ENCODE measurements around the gene NUTM2B.
A peak's percentile ranks its signal among the peaks of the same experiment; 100 is the strongest.
"Not testable (repeated sequence)": the region's sequence is repeated elsewhere in the genome, so short reads cannot be mapped to it uniquely, and the experiment has no call there.

Gene NUTM2B, protein sequence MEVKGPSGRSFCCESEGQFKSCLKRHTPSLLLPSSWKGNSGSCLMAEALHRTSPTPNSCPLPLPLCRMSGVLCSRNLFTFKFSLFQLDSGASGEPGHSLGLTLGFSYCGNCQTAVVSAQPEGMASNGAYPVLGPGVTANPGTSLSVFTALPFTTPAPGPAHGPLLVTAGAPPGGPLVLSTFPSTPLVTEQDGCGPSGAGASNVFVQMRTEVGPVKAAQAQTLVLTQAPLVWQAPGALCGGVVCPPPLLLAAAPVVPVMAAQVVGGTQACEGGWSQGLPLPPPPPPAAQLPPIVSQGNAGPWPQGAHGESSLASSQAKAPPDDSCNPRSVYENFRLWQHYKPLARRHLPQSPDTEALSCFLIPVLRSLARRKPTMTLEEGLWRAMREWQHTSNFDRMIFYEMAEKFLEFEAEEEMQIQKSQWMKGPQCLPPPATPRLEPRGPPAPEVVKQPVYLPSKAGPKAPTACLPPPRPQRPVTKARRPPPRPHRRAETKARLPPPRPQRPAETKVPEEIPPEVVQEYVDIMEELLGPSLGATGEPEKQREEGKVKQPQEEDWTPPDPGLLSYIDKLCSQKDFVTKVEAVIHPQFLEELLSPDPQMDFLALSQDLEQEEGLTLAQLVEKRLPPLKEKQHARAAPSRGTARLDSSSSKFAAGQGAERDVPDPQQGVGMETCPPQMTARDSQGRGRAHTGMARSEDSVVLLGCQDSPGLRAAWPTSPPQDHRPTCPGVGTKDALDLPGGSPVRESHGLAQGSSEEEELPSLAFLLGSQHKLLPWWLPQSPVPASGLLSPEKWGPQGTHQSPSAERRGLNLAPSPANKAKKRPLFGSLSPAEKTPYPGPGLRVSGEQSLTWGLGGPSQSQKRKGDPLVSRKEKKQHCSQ

DNA sequence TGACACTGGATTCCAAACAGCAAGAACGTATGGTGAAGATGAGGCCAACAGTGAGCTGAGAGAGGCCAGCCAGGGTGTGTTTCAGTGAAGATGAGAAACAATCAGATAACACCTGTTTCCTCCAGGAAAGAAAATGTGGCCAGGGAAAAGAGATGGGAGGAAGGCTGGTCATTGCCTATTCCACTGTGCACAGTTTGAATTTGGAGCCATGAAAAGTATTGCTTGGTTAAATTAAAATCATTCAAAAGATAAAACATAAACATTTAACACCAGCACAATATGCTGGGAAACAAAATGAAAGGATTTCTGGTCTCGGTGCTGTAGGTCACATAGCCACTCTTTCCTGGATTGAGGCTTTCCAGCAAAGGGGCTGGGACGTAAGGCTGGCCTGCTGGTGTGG is at the start of gene NUTM2B:
NUTM2B (plus strand) TSS at position 301 of the 400 bp plus-strand sequence. CDS start 383 bp downstream, outside the sequence.
- DNase-seq (ENCODE audit: low read depth); H3K4me3 ChIP-seq (ENCODE audit: low read depth, low read length): not testable (repeated sequence)

DNA sequence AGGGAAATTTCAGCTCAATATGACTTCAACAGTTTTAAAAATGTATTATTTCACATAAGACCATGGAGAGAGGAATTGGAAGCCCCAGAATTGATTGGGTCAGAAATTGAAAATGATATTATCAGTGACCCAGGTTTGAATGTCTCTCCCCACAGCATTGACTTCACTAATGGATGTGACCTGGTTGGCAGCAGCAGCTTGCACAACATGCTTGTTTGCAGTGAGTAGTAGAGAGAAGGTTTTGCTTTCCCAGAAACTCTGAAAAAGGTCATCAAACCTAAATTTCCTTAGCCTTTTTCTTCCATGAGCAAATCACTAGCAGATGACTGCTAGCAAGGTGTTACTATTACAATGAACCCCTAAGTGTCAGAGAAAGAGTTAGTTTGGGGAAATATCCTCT is 39.7 kb upstream of the NUTM2B start:
- not testable (repeated sequence) for H3K4me3 ChIP-seq (ENCODE audit: low read depth, low read length); DNase-seq (ENCODE audit: low read depth)

DNA sequence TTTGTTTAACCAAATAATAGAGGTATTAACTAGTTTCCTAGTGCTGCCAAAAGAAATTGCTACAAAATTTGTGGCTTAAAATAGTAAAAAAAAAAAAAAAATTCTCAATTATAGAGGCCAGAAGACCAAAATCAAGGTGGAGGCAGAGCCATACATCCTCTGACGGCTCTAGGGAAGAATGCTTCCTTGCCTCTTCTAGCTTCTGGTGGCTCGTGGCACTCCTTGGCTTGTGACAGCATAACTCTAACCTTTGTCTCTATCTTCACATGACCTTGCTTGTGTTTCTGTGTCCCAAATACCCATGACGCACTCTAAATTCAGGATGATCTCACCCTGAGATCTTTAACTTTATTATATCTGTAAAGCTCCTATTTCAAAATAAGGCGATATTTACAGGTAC is 38.3 kb upstream of the NUTM2B start:
- not testable (repeated sequence) for H3K4me3 ChIP-seq (ENCODE audit: low read depth, low read length); DNase-seq (ENCODE audit: low read depth)

DNA sequence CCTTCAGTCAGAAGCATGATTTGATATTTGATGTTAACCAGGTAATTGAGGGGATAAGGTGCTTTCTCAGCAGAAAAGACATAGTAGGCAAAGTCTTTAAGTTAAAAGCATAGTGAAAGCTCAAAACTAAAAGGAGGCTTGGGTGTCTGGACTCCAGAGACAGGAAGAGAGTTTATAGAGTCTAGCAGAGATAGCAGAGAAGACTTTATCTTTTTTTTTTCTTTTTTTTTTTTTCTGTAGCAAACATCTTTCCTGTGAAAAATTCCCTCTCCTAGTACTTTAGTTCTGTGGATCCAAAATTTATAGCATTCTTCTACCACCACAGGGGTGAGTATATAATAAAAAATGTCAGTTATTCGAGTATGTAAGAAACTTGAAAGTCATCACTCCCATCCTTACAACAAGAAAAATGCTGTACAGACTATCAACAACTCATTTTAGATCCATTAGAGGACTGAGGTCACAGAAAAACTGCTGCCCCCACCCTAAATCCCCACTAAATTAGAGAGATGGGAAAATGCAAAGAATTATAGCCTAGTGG is 33.7 kb upstream of the NUTM2B start:
- not testable (repeated sequence) for H3K4me3 ChIP-seq (ENCODE audit: low read depth, low read length); DNase-seq (ENCODE audit: low read depth)

DNA sequence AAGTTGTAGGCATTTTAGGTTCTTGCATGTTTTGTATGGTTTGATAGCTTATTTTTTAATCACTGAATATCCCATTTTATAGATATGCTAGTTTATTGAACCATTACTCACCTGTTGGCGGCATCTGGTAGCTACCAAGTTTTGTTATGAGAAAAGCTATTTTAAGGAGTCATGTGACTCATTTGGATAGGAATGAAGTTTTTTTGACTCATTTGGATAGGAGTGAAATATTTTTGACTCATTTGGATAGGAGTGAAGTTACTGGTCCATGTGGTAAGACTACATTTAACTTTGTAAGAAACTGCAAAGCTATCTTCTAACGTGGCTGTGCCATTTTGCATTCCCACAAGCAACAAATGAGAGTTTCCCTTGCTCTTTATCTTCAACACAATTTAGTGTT is 28.1 kb upstream of the NUTM2B start:
- not testable (repeated sequence) for H3K4me3 ChIP-seq (ENCODE audit: low read depth, low read length)
- peak; percentile 15 for DNase-seq (ENCODE audit: low read depth)

DNA sequence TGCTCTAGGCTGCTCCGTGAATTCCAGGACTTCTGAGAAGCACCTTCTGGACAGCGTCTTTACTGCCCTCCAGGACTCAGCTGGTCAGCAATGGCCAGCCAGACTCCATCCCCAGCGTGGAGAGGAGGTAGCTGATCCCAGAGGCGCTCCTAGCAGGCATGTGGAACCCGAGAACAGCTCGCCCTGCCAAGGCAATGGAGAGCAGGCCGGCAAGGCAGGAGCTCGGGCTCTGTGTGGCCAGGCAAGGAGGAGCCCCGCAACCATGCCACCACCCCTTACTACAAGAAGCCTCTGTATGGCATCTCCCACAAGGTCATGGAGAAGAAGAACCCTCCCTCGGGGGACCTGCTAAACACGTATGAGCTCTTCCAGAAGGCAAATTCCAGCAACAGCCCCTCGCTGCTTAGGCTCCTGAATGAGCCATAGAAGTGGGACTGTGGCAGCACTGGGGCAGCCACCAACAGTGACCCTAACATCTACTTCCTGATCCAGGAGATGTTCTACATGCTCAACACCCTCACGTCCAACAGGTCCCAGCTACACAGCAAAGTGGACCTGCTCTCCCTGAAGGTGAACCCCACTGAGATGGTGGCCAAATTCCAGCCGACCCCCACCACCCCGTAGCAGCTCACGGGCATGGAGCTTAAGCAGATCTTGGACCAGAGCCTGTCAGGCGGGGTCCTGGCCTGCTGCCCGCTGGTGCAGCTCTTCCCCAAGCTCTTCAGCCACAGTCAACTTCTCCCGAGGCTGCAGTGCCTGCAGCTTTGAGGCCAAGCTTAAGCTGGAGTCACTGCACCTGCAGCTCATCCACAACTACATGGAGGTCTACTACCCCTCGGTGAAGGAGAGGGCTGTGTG is 19.8 kb upstream of the NUTM2B start:
- not testable (repeated sequence) for DNase-seq (ENCODE audit: low read depth); H3K4me3 ChIP-seq (ENCODE audit: low read depth, low read length)

DNA sequence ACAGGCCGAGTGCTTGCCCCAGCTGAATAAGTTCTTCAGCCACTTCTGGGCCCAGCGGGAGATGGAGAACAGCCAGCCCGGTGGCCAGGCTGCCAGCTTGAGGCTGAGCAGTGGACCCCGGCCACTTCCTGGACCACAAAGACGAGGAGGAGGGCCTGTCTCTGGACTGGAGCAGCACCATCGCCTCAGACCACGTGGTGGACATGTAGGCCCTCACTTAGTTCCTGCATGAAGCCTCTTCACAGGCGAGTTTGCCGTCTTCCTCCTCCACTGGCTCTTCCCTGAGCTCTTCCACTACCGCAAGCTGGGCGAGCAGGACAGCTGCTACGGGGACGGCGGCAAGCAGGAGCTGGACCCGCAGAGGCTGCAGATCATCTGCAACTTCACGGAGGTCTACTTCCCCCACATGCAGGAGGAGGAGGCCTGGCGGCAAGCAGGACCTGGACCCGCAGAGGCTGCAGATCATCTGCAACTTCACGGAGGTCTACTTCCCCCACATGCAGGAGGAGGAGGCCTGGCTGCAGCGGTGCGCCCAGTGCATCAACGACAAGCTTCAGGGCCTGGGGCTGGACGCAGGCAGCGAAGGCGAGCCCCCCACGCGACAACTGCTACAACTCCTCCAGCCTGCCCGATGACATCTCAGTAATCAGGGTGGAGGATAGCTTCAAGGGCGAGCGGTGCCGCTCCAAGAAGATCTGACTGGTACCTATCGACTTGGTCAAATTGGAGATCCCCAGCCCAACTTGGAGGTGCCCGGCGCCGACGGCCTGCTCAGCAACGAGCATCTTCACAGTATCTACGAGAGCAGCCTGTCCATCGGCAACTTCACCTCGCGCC is 18.9 kb upstream of the NUTM2B start:
- H3K4me3 ChIP-seq (ENCODE audit: low read depth, low read length); DNase-seq (ENCODE audit: low read depth): not testable (repeated sequence)

DNA sequence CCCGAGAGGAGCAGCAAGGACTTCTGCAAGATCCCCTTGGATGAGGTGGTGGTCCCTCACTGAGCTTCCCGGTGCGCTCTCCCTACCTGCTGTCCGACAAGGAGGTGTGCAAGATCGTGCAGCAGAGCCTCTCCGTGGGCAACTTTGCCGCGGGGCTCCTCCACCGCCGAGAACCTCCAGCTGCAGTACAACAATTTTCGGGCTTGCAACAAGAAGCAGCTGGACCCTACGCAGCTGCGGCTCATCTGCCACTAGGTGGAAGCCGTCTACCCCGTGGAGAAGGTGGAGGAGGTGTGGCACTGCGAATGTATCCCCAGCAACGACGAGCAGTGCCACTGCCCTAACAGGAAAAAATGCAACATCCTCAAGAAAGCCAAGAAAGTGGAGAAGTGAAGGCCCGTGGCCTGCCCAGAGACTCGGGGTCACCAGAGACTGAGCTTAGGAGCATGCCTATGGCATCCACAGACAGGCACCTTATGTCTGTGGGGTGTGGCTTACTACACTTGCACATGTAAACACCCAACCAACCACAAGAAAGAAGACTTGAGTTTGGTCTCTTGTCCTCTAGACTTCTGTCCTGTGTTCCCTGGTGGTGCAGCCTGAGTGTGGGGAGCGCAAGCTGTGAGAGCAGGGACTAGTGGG is 17.9 kb upstream of the NUTM2B start:
- DNase-seq (ENCODE audit: low read depth) = peak; percentile 25
- not testable (repeated sequence) for H3K4me3 ChIP-seq (ENCODE audit: low read depth, low read length)

DNA sequence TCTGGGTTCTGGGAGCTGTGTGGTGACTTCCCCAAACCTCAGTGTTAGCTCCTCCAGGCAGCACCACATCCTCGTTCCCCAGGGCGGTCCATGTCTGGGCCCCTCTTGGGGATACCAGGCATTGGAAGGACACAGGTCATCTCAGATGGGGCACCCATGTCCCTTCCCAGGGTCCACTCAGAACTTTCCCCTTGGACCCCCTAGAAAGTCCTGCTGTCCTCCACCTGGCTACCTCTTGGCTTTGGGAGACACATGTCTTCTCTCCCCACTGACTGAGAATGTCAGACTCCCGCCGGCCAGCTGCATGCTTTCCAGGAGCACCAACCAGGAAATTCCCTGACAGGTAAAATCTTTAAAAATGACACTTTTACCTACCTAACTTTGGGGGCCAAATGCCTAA is 16.4 kb upstream of the NUTM2B start:
- not testable (repeated sequence) for DNase-seq (ENCODE audit: low read depth); H3K4me3 ChIP-seq (ENCODE audit: low read depth, low read length)

DNA sequence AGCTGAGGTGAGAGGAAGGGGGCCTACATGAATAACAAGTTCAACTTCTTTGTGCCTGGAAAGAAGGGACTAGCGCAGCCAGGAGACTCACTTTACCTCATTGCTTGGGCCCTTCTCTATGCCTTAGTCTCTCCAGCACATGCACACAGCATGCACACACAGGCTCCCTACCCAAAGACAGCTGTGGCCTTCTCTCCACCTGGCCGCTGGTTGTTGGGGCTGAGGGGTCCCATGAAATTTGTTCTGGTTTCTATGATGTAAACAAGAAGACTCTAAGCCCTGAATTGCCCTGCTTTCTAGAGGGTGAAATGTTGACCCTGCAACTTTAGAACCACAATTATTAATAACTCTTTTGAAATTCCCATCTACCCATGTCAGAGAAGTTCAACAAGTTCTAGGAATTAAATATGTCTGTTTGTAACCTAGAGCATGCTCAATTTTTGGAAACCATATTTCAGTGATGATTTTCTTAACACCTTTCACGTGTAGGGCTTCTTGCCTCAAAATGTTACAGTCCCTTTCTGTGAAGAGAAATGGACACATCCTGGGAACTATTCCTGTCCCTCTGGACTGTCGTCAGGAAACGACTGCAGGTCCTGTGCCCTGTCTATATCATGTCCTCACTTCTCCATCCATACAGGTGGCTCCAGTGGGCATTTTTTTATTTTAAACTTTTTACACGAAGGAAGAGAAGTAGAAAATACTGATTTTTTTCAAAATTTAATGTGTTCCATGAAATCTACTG is 15.4 kb upstream of the NUTM2B start:
- H3K4me3 ChIP-seq (ENCODE audit: low read depth, low read length); DNase-seq (ENCODE audit: low read depth): not testable (repeated sequence)

DNA sequence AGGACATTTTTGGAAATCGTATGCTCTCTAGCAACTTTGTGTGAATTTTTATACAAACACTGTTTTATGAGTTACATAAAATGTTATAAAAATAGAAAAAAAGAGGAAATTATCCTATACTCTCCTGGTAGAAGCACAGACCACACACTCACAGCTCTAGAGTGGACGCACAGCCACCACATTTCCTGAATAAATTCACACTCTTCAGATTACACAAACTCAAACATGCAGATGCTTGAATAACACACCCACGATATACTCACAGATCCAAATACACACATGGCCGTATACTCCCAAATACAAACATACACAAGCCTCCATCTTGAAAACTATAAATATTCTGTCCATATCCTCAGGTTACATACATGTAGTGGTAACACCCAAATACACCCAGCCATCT is 14.2 kb upstream of the NUTM2B start:
- DNase-seq (ENCODE audit: low read depth); H3K4me3 ChIP-seq (ENCODE audit: low read depth, low read length): not testable (repeated sequence)

DNA sequence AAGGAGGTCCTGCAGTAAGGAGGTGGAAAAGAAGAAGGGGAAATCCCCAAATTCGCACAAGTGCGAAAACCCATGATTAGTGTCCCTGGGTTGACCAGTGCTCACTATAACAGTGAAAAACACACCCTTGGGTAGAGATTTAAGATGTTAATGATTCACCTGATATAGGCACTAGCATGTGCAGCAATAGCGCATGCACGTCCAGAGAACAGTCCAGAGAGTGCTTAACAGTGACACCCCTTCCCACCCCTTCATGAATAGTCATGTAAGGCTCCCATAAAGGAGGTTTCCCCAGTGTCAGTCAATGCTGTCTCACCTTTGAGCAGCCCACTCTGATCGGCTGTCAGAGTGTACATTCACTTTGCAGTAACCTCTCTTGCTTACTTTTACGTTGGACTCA is 6.4 kb upstream of the NUTM2B start:
- not testable (repeated sequence) for DNase-seq (ENCODE audit: low read depth); H3K4me3 ChIP-seq (ENCODE audit: low read depth, low read length)

DNA sequence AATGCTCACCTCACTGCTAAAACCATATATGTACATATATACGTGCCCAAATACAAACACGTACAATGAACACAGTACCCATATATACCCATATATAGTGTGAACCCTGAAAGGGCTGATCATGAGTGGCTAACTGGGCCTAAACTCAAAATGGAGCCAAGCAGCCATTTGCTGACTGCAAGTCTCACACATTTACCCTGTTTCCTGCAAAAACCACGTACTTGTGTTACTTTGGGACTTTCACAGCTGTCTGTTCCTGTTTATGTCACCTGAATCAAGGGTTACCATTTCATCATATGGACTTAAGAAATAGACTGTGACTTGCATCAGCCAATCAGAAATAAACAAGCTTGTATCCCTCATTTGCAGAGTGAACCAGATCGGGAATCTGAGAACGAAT is 5.9 kb upstream of the NUTM2B start:
- DNase-seq (ENCODE audit: low read depth); H3K4me3 ChIP-seq (ENCODE audit: low read depth, low read length): not testable (repeated sequence)

DNA sequence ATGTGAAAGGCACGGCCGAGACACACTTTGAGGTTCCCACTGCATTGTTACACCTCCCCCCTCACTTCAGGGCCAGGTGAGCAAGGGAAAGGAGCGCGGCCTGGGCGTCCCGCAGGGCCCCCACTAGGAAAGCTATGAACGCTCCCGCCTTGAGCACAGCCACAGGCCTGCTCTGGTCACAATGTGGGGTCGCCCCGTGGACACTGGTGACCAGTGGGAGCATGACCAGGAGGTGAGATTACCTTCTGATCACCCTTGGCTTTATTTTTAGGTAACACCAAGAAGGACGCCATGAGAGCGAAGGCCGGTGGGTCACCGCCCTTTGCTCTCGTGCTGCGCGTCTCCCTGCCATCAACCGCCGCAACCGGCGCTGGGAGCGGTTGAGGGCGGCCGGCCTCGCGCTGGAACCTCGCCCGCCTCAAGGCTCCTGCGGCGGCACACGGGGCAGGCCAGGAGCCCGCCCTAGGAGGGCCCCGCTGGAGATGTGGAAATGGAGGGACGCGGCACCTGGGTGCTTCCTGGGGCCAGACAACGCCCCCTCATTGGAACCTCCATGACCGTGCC is 2.6 kb upstream of the NUTM2B start:
- not testable (repeated sequence) for H3K4me3 ChIP-seq (ENCODE audit: low read depth, low read length); DNase-seq (ENCODE audit: low read depth)

DNA sequence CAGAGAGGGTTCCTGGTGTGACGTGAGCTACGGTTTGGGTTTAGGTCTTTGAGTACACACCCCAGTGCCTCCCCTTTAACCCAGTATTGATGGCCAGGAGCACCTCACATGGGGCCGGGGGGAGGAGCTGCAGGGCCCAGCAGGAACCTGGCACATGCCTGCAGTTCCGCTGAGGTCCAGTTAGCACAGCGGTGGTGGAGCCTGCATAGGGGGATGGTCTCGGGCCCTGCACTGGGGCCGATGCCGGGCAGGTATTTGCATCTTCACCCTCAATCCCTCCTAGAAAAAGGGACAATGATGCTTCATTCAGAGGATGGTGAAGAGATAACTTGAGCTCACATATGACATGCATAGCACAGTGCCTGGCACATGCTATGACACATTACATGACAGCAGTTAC is 4.0 kb downstream of the NUTM2B start:
- DNase-seq (ENCODE audit: low read depth); H3K4me3 ChIP-seq (ENCODE audit: low read depth, low read length): not testable (repeated sequence)

DNA sequence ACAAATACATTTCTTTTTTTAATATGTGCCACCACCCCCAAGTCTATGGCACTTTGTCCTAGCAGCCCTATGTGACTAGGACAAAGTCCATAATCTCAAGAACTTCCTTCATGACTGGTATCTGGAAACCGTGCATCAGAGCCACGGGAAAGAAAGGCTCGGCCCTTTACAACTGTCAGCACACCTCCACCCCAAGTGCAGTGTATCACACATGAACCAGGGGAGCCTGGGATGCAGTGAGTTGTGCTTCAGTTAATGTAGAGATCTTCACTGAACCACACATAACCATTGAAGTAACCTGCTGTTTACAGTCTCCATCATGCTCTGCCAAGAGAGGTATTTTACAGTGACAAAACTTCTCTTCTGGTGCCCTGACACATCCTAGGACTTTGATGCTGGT is 11.9 kb downstream of the NUTM2B start:
- not testable (repeated sequence) for H3K4me3 ChIP-seq (ENCODE audit: low read depth, low read length); DNase-seq (ENCODE audit: low read depth)
